HG03442 (cell line): ENCODE results near the gene FKBP2.

Source experiments
- ATAC-seq: cut with Tn5 transposase; IDR thresholded peaks from one replicate; pipeline ENCODE4 v1.9.1; 2021; ENCODE audit warnings: mild to moderate bottlenecking, moderate library complexity; ENCODE audit not compliant: unreplicated experiment

The FKBP2 gene

GRCh38 chr11:64240435-64241240 is at the start of gene FKBP2:
Gene FKBP2, plus strand, starts transcription at chr11:64241095. Its CDS starts 1,293 bp downstream, at chr11:64242388.
- peak; percentile 47 for ATAC-seq

GRCh38 chr11:64192434-64192833 is 48.5 kb upstream of the FKBP2 start:
- no peak for ATAC-seq

- ATAC-seq = no peak
These were observed 44.3 kb upstream of the FKBP2 start for GRCh38 chr11:64196626-64197025.

- ATAC-seq = no peak
These were observed 42.4 kb upstream of the FKBP2 start for GRCh38 chr11:64198511-64198910.

- ATAC-seq = no peak
These were observed 39.4 kb upstream of the FKBP2 start for GRCh38 chr11:64201543-64201942.

GRCh38 chr11:64202992-64203391 is 37.9 kb upstream of the FKBP2 start:
- ATAC-seq = no peak

GRCh38 chr11:64203421-64204079 is 37.3 kb upstream of the FKBP2 start:
- ATAC-seq = no peak

- no peak for ATAC-seq
These were observed 36.8 kb upstream of the FKBP2 start for GRCh38 chr11:64204080-64204440.

GRCh38 chr11:64204464-64204989 is 36.4 kb upstream of the FKBP2 start:
- ATAC-seq = no peak

GRCh38 chr11:64206457-64207255 is 34.2 kb upstream of the FKBP2 start, which contains the start of gene FERMT3:
Gene FERMT3, plus strand, starts transcription at chr11:64206721. Its CDS starts 644 bp downstream, at chr11:64207365.
- ATAC-seq = peak; percentile 6

- peak; percentile 47 for ATAC-seq
These were observed 33.4 kb upstream of the FKBP2 start for GRCh38 chr11:64207256-64208085.

GRCh38 chr11:64208086-64208795 is 32.7 kb upstream of the FKBP2 start:
- ATAC-seq = no peak

GRCh38 chr11:64208796-64209562 is 31.9 kb upstream of the FKBP2 start:
- ATAC-seq = no peak

- ATAC-seq = no peak
These were observed 31.4 kb upstream of the FKBP2 start for GRCh38 chr11:64209563-64209843.

- no peak for ATAC-seq
These were observed 30.4 kb upstream of the FKBP2 start for GRCh38 chr11:64210301-64211020.

- ATAC-seq = no peak
These were observed 29.6 kb upstream of the FKBP2 start for GRCh38 chr11:64211181-64211872.

- ATAC-seq = no peak
These were observed 24.0 kb upstream of the FKBP2 start for GRCh38 chr11:64216879-64217278.
